GM18505 (cell line): ENCODE measurements around the gene RABEP2.
"Not testable (repeated sequence)": the region's sequence is repeated elsewhere in the genome, so short reads cannot be mapped to it uniquely, and the experiment has no call there.

Experiments
- ATAC-seq: cut with Tn5 transposase; IDR thresholded peaks from one replicate; pipeline ENCODE4 v1.9.1; 2021; ENCODE audit not compliant: unreplicated experiment
- POLR2A ChIP-seq: IDR thresholded peaks from 4 replicates; pipeline ENCODE4 v1.6.1; 2011; ENCODE audit warnings: borderline replicate concordance; ENCODE audit not compliant: insufficient read depth, insufficient read length; ENCODE audit errors: extremely low read depth

RABEP2 gene

GRCh38 chr16:28924762-28925385 lies at the start of gene RABEP2:
RABEP2 (minus strand) TSS chr16:28925238; CDS start chr16:28925163, 75 bp downstream.
- peak; percentile 57 for ATAC-seq
- TF ChIP-seq POLR2A: no peak

GRCh38 chr16:28974437-28975157 lies 49.6 kb upstream of the RABEP2 start, which contains the start of gene SPNS1:
SPNS1 (plus strand) TSS chr16:28974778; CDS start chr16:28975152, 374 bp downstream.
- ATAC-seq: peak; percentile 75
- TF ChIP-seq POLR2A: peak; percentile 86

- TF ChIP-seq POLR2A: no peak
- ATAC-seq: no peak
Observed at GRCh38 chr16:28974007-28974436, 49.0 kb upstream of the RABEP2 start.

GRCh38 chr16:28969696-28970095 lies 44.7 kb upstream of the RABEP2 start:
- ATAC-seq: not testable (repeated sequence)

- ATAC-seq: no peak
- no peak for TF ChIP-seq POLR2A
Observed at GRCh38 chr16:28967156-28967555, 42.1 kb upstream of the RABEP2 start.

GRCh38 chr16:28964496-28964895 lies 39.5 kb upstream of the RABEP2 start:
- no peak for TF ChIP-seq POLR2A
- no peak for ATAC-seq

GRCh38 chr16:28964072-28964471 lies 39.0 kb upstream of the RABEP2 start:
- TF ChIP-seq POLR2A: no peak
- ATAC-seq: no peak

- TF ChIP-seq POLR2A: no peak
- ATAC-seq: no peak
Observed at GRCh38 chr16:28958836-28959235, 33.8 kb upstream of the RABEP2 start.

- ATAC-seq: no peak
- TF ChIP-seq POLR2A: no peak
Observed at GRCh38 chr16:28958216-28958615, 33.2 kb upstream of the RABEP2 start.

GRCh38 chr16:28951410-28951943 lies 26.4 kb upstream of the RABEP2 start:
- no peak for TF ChIP-seq POLR2A
- no peak for ATAC-seq

GRCh38 chr16:28950648-28951409 lies 25.8 kb upstream of the RABEP2 start, which contains the start of gene NFATC2IP:
NFATC2IP (plus strand) TSS chr16:28950937; CDS start chr16:28951012, 75 bp downstream.
- peak; percentile 91 for ATAC-seq

GRCh38 chr16:28946681-28947080 lies 21.6 kb upstream of the RABEP2 start:
- no peak for TF ChIP-seq POLR2A
- ATAC-seq: no peak

More at GRCh38 chr16:28950648-28951409, 25.8 kb upstream of the RABEP2 start, which contains the start of gene NFATC2IP:
- TF ChIP-seq POLR2A: peak; percentile 87

GRCh38 chr16:28943281-28943680 lies 18.2 kb upstream of the RABEP2 start:
- ATAC-seq: no peak
- TF ChIP-seq POLR2A: no peak

GRCh38 chr16:28939825-28940224 lies 14.8 kb upstream of the RABEP2 start:
- ATAC-seq: not testable (repeated sequence)
